Spleen (tissue), 11 donors: ENCODE results near the gene MX2. TPM values are rescaled to one million over a fixed set of nuclear protein-coding genes. Genes with fewer than 3 reads are reported as not detected.

Experiments
- DNase-seq: peaks from one replicate; pipeline ENCODE4 v3.0.0-alpha.2; 2020
- H3K27ac ChIP-seq, 8 donors: fragments of 200-600 bp; sonication (generic) in 7 of 8; 1 replicate in 4 of 8; 2 replicates in 4 of 8; pipeline versions ENCODE4 v1.5.0 to v1.8.0; 2016 to 2021; ENCODE audit warnings: inconsistent platforms in 4 of 8, mild to moderate bottlenecking in 4 of 8, moderate library complexity in 1 of 8
- H3K27me3 ChIP-seq, 7 donors: fragments of 200-600 bp; sonication (generic) in 6 of 7; replicated peaks in 1 of 7; 1 replicate in 4 of 7; 2 replicates in 3 of 7; pipeline versions ENCODE4 v1.5.0 to v1.8.0; 2016 to 2021; ENCODE audit warnings: inconsistent platforms in 3 of 7, mild to moderate bottlenecking in 1 of 7
- H3K36me3 ChIP-seq, 6 donors: fragments of 200-600 bp; sonication (generic) in 5 of 6; 1 replicate in 4 of 6; 2 replicates in 2 of 6; pipeline versions ENCODE4 v1.5.0 to v1.8.0; 2016 to 2021; ENCODE audit warnings: inconsistent platforms in 2 of 6
- H3K4me1 ChIP-seq, 6 donors: fragments of 200-600 bp; sonication (generic) in 5 of 6; 1 replicate in 3 of 6; 2 replicates in 3 of 6; pipeline versions ENCODE4 v1.5.0 to v1.8.0; 2016 to 2021; ENCODE audit warnings: inconsistent platforms in 3 of 6
- H3K4me3 ChIP-seq, 8 donors: fragments of 200-600 bp; sonication (generic) in 7 of 8; 1 replicate in 4 of 8; 2 replicates in 4 of 8; pipeline versions ENCODE4 v1.5.0 to v1.8.0; 2016 to 2021; ENCODE audit warnings: inconsistent platforms in 4 of 8, mild to moderate bottlenecking in 4 of 8, moderate library complexity in 2 of 8
- H3K9me3 ChIP-seq, 8 donors: fragments of 200-600 bp; sonication (generic) in 7 of 8; 1 replicate in 4 of 8; 2 replicates in 4 of 8; pipeline versions ENCODE4 v1.5.0 to v1.8.0; 2016 to 2021; ENCODE audit warnings: inconsistent platforms in 4 of 8
- CTCF ChIP-seq, 11 experiments: fragments of 200-600 bp in 7 of 11; fragments of 450-650 bp in 4 of 11; sonication (generic) in 4 of 11; IDR thresholded peaks in 8 of 11; conservative IDR thresholded peaks in 3 of 11; 1 replicate in 7 of 11; 2 replicates in 4 of 11; pipeline versions ENCODE4 v1.4.0 to v1.8.0; 2016 to 2021; ENCODE audit warnings: antibody characterized with exemption in 11 of 11, inconsistent platforms in 4 of 11, mild to moderate bottlenecking in 1 of 11
- POLR2A ChIP-seq, 3 donors: fragments of 450-650 bp; IDR thresholded peaks; one replicate each; pipeline ENCODE4 v1.5.1; 2017; ENCODE audit warnings: antibody characterized with exemption in 3 of 3, mild to moderate bottlenecking in 1 of 3
- POLR2AphosphoS5 ChIP-seq, 3 donors: sonication (generic); formaldehyde crosslinking; IDR thresholded peaks; one replicate each; pipeline ENCODE4 v1.5.1; 2017; ENCODE audit warnings: antibody characterized with exemption in 3 of 3
- WGBS, 5 donors: extraction: QIAGEN DNeasy Blood & Tissue Kit in 3 of 5; methylation state at CpG; one replicate each; pipeline versions ENCODE4 v1.1.5 to v1.1.7; 2013 to 2018; 5-methylcytosine and 5-hydroxymethylcytosine counted together
- intact Hi-C: fragments of 100-400 bp; cut with DNase I; formaldehyde crosslinking; loops from one replicate; pipeline ENCODE4 v1.15.0; 2023; ENCODE audit warnings: low total_unique reads
- polyA plus RNA-seq, 3 donors: library from polyadenylated mRNA; stranded (reverse); fragments of 200-250 nt; gene quantifications; one replicate each; pipeline ENCODE4 v1.2.1, GENCODE V29; 2013
- total RNA-seq, 7 donors: library from RNA; depleted of rRNA in 3 of 7; stranded (reverse); fragments of >200 nt in 3 of 7; fragmentation: NEBNext Ultra II Directional in 4 of 7; extraction: Animal tissue kit (Norgen Biotek cat#: 25700) in 4 of 7; gene quantifications; one replicate each; pipeline versions ENCODE4 v1.1.0 to v1.2.1, GENCODE V29; 2016 to 2021
- donor health status: healthy with polysubstance abuse.
- donor health status: DM: no; HTN: no; CAD: no; lungs with moderate emphysema.
- donor health status: DM: no; HTN: no; CAD: no.
- donor health status: Bipolar disorder and iron deficiency.
- donor health status: healthy.
- donor health status: DM: no; HTN: no; CAD: no.
- donor health status: DM: yes; HTN: yes; CAD: no.

The MX2 gene
- total and polyA plus RNA-seq, 10 donors: 20.0 to 109 (median 71.8) TPM

- DNase-seq: no peak
- Histone ChIP-seq H3K36me3 (no peaks in the 10 kb centered on the region), H3K27ac (no peak overlapping the region), H3K4me1 (no peaks in the 10 kb centered on the region), H3K9me3 (no peaks in the 10 kb centered on the region), H3K4me3 (no peak overlapping the region), H3K27me3 (peaks cover 0 to 14% (median 0%) of the 10 kb centered on the region in 7 donors)
- TF ChIP-seq CTCF (IDR thresholded peaks at IDR 0.05 in 8 of 11, conservative IDR thresholded peaks at IDR 0.05 in 3 of 11): no peak
- TF ChIP-seq POLR2AphosphoS5 (IDR thresholded peaks at IDR 0.05): no peak
- intact Hi-C loops: no loop called here
- WGBS, 5 donors: 85 to 89% (median 89%) methylated on average over 16 to 23 of the region's 23 CpGs
Measured at GRCh38 chr21:41322496-41323382, 39.1 kb upstream of the MX2 start.

- Histone ChIP-seq H3K27me3 (no peaks in the 10 kb centered on the region), H3K4me3 (no peak overlapping the region), H3K36me3 (no peaks in the 10 kb centered on the region), H3K9me3 (no peaks in the 10 kb centered on the region), H3K4me1 (no peaks in the 10 kb centered on the region), H3K27ac (no peak overlapping the region)
- 80 to 93% (median 91%) methylated on average over 7 of the region's 7 CpGs for WGBS, 5 donors
- intact Hi-C loops: no loop called here
- TF ChIP-seq POLR2A (IDR thresholded peaks at IDR 0.05) (no peak), CTCF (IDR thresholded peaks at IDR 0.05 in 8 of 11, conservative IDR thresholded peaks at IDR 0.05 in 3 of 11) (no peak), POLR2AphosphoS5 (IDR thresholded peaks at IDR 0.05) (no peak)
- no peak for DNase-seq
Measured at GRCh38 chr21:41325138-41325912, 36.5 kb upstream of the MX2 start.

GRCh38 chr21:41326414-41327080 lies 35.3 kb upstream of the MX2 start:
- TF ChIP-seq POLR2A (IDR thresholded peaks at IDR 0.05): no peak
- no peak for TF ChIP-seq CTCF (IDR thresholded peaks at IDR 0.05 in 8 of 11, conservative IDR thresholded peaks at IDR 0.05 in 3 of 11)
- no peak for TF ChIP-seq POLR2AphosphoS5 (IDR thresholded peaks at IDR 0.05)
- intact Hi-C loops: no loop called here
- H3K27ac ChIP-seq: no peak overlapping the region
- 85 to 90% (median 89%) methylated on average over 11 to 13 of the region's 13 CpGs for WGBS, 5 donors
- no peak for DNase-seq
- no peaks in the 10 kb centered on the region for H3K36me3 ChIP-seq
- H3K27me3 ChIP-seq: no peaks in the 10 kb centered on the region
- no peaks in the 10 kb centered on the region for H3K4me1 ChIP-seq
- H3K9me3 ChIP-seq: no peaks in the 10 kb centered on the region
- H3K4me3 ChIP-seq: no peak overlapping the region
